ENCODE data around the gene PIKFYVE. TPM values are rescaled to one million over a fixed set of nuclear protein-coding genes. Genes with fewer than 3 reads are reported as not detected.

PIKFYVE gene
- total and polyA plus RNA-seq, 2 of the 8 experiments (the other 6 are each of a cell fraction or from before 2014, with no cell fraction given) = 8.8 to 33.5 TPM

- Histone ChIP-seq H2AK5ac (ENCODE audit: low read depth, low read length) (no peak overlapping the region), H4K91ac (replicated peaks; ENCODE audit: insufficient read length, low read length) (no peak overlapping the region), H3K79me1 (ENCODE audit: low read depth, low read length) (no peaks in the 10 kb centered on the region), H2BK20ac (ENCODE audit: low read length) (no peak overlapping the region), H4K20me1 (replicated peaks in 1 of 2; ENCODE audit: control insufficient read depth in 1 of 2, insufficient read depth in 2 of 2, low read length in 2 of 2) (no peaks in the 10 kb centered on the region), H3K23me2 (ENCODE audit: low read depth, low read length) (no peaks in the 10 kb centered on the region), H3K18ac (ENCODE audit: extremely low read depth, low read length) (no peak overlapping the region), H2BK12ac (ENCODE audit: low read depth, low read length) (no peak overlapping the region), H3K9me3 (ENCODE audit: insufficient read depth in 2 of 2, low read depth in 1 of 2, low read length in 1 of 2) (no peaks in the 10 kb centered on the region), H2AFZ (ENCODE audit: low read length) (no peak overlapping the region), H3K27me3 (replicated peaks in 1 of 4; ENCODE audit: control insufficient read depth in 3 of 4, extremely low read depth in 1 of 4, insufficient read depth in 3 of 4, low read length in 3 of 4) (no peaks in the 10 kb centered on the region), H3K9ac (replicated peaks in 1 of 4; ENCODE audit: extremely low read depth in 1 of 4, low read depth in 3 of 4, low read length in 3 of 4) (no peak overlapping the region), H3K36me3 (ENCODE audit: control insufficient read depth in 2 of 4, insufficient read depth in 4 of 4, low read length in 3 of 4) (peaks cover 2 to 14% (median 10%) of the 10 kb centered on the region in 4 experiments; a peak in 7 of 8 replicates), H2BK120ac (replicated peaks; ENCODE audit: low read depth, low read length) (no peak overlapping the region), H3K27ac (ENCODE audit: low read depth, low read length) (no peak overlapping the region), H3K23ac (ENCODE audit: insufficient read length) (no peak overlapping the region), H3K4me3 (ENCODE audit: extremely low read depth in 1 of 4, insufficient read depth in 2 of 4, low read depth in 3 of 4, low read length in 4 of 4) (no peak overlapping the region), H3K14ac (ENCODE audit: insufficient read length) (no peak overlapping the region), H2BK15ac (ENCODE audit: low read length) (no peak overlapping the region), H3K56ac (replicated peaks; ENCODE audit: insufficient read length, low read depth, low read length) (no peak overlapping the region), H2BK5ac (ENCODE audit: low read depth, low read length) (no peak overlapping the region), H3K4me1 (replicated peaks in 1 of 4; ENCODE audit: control insufficient read depth in 3 of 4, insufficient read depth in 4 of 4, low read length in 3 of 4) (no peaks in the 10 kb centered on the region), H4K5ac (ENCODE audit: insufficient read length, low read depth, low read length) (no peak overlapping the region), H3K79me2 (ENCODE audit: control insufficient read depth in 1 of 2, insufficient read depth in 2 of 2, low read length in 2 of 2) (peaks cover 0 to 20% of the 10 kb centered on the region in 2 experiments; a peak in 2 of 4 replicates), H4K8ac (ENCODE audit: extremely low read depth, insufficient read depth, low read length) (no peak overlapping the region), H3K4me2 (ENCODE audit: insufficient read depth in 1 of 2, low read depth in 2 of 2, low read length in 2 of 2) (no peak overlapping the region), H3K4ac (replicated peaks; ENCODE audit: insufficient read length, low read depth, low read length) (no peak overlapping the region)
- ChIA-PET CTCF (ENCODE audit: partially characterized antibody) (no interaction called here), POLR2A (ENCODE audit: partially characterized antibody) (no interaction called here)
- FAIRE-seq (no peak), DNase-seq (ENCODE audit: low read depth in 1 of 2, low spot score in 2 of 2) (no peak)
- 94% methylated on average over 4 of the region's 4 CpGs; no CpG with 5 or more reads in 1 of the 2 experiments for WGBS, 2 experiments (ENCODE audit: extremely low coverage in 1 of 2, insufficient coverage in 1 of 2, insufficient read length in 1 of 2, insufficient replicate concordance in 2 of 2, low coverage in 1 of 2, low lambda C conversion rate in 2 of 2, missing lambda C conversion rate in 1 of 2)
- TF ChIP-seq CREB1 (IDR thresholded peaks at IDR 0.05) (no peak), CHD2 (IDR thresholded peaks at IDR 0.05; ENCODE audit: low read length) (no peak), PHF8 (conservative IDR thresholded peaks at IDR 0.05; ENCODE audit: low read depth, low read length) (no peak), ATF3 (IDR thresholded peaks at IDR 0.05; ENCODE audit: insufficient read depth, low read depth, low read length) (no peak), GABPA (IDR thresholded peaks at IDR 0.05; ENCODE audit: borderline replicate concordance, insufficient read depth, low read length) (no peak), E2F6 (IDR thresholded peaks at IDR 0.05) (no peak), SIX5 (IDR thresholded peaks at IDR 0.05; ENCODE audit: low read depth, low read length) (no peak), CBX5 (IDR thresholded peaks at IDR 0.05; ENCODE audit: low read depth, low read length) (no peak), NANOG (IDR thresholded peaks at IDR 0.05; ENCODE audit: insufficient read depth, low read depth, low read length, poor library complexity, severe bottlenecking) (no peak), CTCF (IDR thresholded peaks at IDR 0.05; ENCODE audit: control extremely low read depth in 1 of 3, insufficient read depth in 1 of 3, low read depth in 1 of 3, low read length in 3 of 3) (no peak), NRF1 (IDR thresholded peaks at IDR 0.05; ENCODE audit: low read depth, low read length) (no peak)
These were observed 29.8 kb downstream of the PIKFYVE start for GRCh38 chr2:208295834-208296233.
